CD4-positive, alpha-beta T cell (primary cell): ENCODE results near the gene ZNF444. TPM values are rescaled to one million over a fixed set of nuclear protein-coding genes. Genes with fewer than 3 reads are reported as not detected.

ENCODE experiments used
- ATAC-seq: fragments of 200-7000 bp; cut with Tn5 transposase; one replicate; pipeline ENCODE4 v1.10.0; 2022; ENCODE audit warnings: mild to moderate bottlenecking; ENCODE audit not compliant: poor library complexity
- CTCF ChIA-PET: fragments of 350-600 bp; sonication (Branson Sonifier 250); formaldehyde crosslinking; loops from one replicate; lab custom pipeline; 2021; ENCODE audit warnings: antibody characterized with exemption, inconsistent platforms; lab: Charles Lee
- POLR2A ChIA-PET: fragments of 350-600 bp; sonication (Branson Sonifier 250); formaldehyde crosslinking; loops from one replicate; lab custom pipeline; 2021; ENCODE audit warnings: antibody characterized with exemption, inconsistent platforms; lab: Charles Lee
- DNase-seq, 14 experiments: peaks; one replicate each; pipeline ENCODE4 v3.0.0-alpha.2; 2013 to 2020; ENCODE audit warnings: mixed read lengths in 2 of 14
- H3K27ac ChIP-seq, 2 donors: one replicate each; pipeline versions ENCODE4 v1.5.1 to v1.7.0; 2013; ENCODE audit warnings: low read length in 2 of 2, low read depth in 1 of 2, mild to moderate bottlenecking in 1 of 2
- H3K27me3 ChIP-seq, 2 experiments: 1 replicate in 1 of 2; 2 replicates in 1 of 2; pipeline versions ENCODE4 v1.6.1 to v1.7.0; 2013; ENCODE audit warnings: low read length in 2 of 2, control low read depth in 1 of 2, mild to moderate bottlenecking in 1 of 2, moderate library complexity in 1 of 2; ENCODE audit not compliant: insufficient read depth in 2 of 2, control insufficient read depth in 1 of 2
- H3K36me3 ChIP-seq: one replicate; pipeline ENCODE4 v1.6.1; 2013; ENCODE audit warnings: low read length, control low read depth; ENCODE audit not compliant: insufficient read depth
- H3K4me1 ChIP-seq: one replicate; pipeline ENCODE4 v1.6.1; 2013; ENCODE audit warnings: low read length, control low read depth; ENCODE audit not compliant: insufficient read depth
- H3K4me3 ChIP-seq: one replicate; pipeline ENCODE4 v1.5.1; 2013; ENCODE audit warnings: mild to moderate bottlenecking, low read length, moderate library complexity
- H3K9me3 ChIP-seq, 2 experiments: 1 replicate in 1 of 2; 2 replicates in 1 of 2; pipeline versions ENCODE4 v1.6.1 to v1.7.0; 2013; ENCODE audit warnings: low read length in 2 of 2, mild to moderate bottlenecking in 2 of 2, control low read depth in 1 of 2, moderate library complexity in 1 of 2; ENCODE audit not compliant: control insufficient read depth in 1 of 2, insufficient read depth in 1 of 2
- H3K27ac Mint-ChIP-seq: one replicate; pipeline ENCODE4 v1.8.0; 2020; ENCODE audit warnings: mixed read lengths
- H3K27me3 Mint-ChIP-seq: one replicate; pipeline ENCODE4 v1.8.0; 2021; ENCODE audit warnings: mixed read lengths
- H3K36me3 Mint-ChIP-seq: one replicate; pipeline ENCODE4 v1.8.0; 2021; ENCODE audit warnings: low read depth, mixed read lengths
- H3K4me1 Mint-ChIP-seq: one replicate; pipeline ENCODE4 v1.8.0; 2021; ENCODE audit warnings: low read depth, mixed read lengths
- H3K4me3 Mint-ChIP-seq: one replicate; pipeline ENCODE4 v1.8.0; 2020; ENCODE audit warnings: mild to moderate bottlenecking, mixed read lengths
- H3K9me3 Mint-ChIP-seq: one replicate; pipeline ENCODE4 v1.8.0; 2020; ENCODE audit warnings: mixed read lengths
- intact Hi-C, 2 experiments: fragments of 100-400 bp; cut with DNase I in 1 of 2; cut with micrococcal nuclease in 1 of 2; formaldehyde crosslinking; loops; one replicate each; pipeline versions ENCODE4 v1.15.1 to v1.9.0; 2023 to 2025; cut with DNase I, micrococcal nuclease
- total RNA-seq, 174 experiments: library from RNA in 2 of 174; stranded (reverse) in 2 of 174; gene quantifications; one replicate each; pipeline ENCODE4 v1.2.3 and lab custom pipeline; 2021 to 2026
- TF ChIP-seq, protein P1 (sequence below): fragments of 200-600 bp; IDR thresholded peaks from one replicate; pipeline ENCODE4 v1.8.0; 2022; ENCODE audit warnings: antibody characterized with exemption, mild to moderate bottlenecking

The ZNF444 gene
- total RNA-seq, 2 experiments from 2014 or later: 13.5 TPM

DNA sequence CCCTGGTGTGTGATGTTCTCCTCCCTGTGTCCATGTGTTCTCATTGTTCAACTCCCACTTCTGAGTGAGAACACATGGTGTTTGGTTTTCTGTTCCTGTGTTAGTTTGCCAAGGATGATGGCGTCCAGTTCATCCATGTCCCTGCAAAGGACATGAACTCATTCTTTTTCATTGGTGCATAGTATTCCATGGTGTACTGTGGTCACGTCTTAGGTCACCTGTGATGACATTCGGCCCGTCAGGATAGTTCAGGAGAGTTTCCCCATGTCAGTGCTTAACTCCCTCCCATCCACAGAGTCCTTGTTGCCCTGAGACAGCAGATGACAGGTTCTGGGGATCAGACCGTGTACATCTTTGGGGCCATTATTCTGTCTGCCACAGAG, 8.6 kb downstream of the ZNF444 start:
- H3K36me3 ChIP-seq: peaks cover 34% of the 10 kb centered on the region
- H3K27ac Mint-ChIP-seq: no peak overlapping the region
- CTCF ChIA-PET: no interaction called here
- H3K4me1 Mint-ChIP-seq: peaks cover 29% of the 10 kb centered on the region
- POLR2A ChIA-PET: no interaction called here
- no peak overlapping the region for H3K4me3 Mint-ChIP-seq
- H3K36me3 Mint-ChIP-seq: peaks cover 46% of the 10 kb centered on the region
- no peak overlapping the region for H3K4me3 ChIP-seq
- H3K27ac ChIP-seq: no peak overlapping the region
- H3K9me3 Mint-ChIP-seq: no peaks in the 10 kb centered on the region
- TF ChIP-seq, protein P1, sequence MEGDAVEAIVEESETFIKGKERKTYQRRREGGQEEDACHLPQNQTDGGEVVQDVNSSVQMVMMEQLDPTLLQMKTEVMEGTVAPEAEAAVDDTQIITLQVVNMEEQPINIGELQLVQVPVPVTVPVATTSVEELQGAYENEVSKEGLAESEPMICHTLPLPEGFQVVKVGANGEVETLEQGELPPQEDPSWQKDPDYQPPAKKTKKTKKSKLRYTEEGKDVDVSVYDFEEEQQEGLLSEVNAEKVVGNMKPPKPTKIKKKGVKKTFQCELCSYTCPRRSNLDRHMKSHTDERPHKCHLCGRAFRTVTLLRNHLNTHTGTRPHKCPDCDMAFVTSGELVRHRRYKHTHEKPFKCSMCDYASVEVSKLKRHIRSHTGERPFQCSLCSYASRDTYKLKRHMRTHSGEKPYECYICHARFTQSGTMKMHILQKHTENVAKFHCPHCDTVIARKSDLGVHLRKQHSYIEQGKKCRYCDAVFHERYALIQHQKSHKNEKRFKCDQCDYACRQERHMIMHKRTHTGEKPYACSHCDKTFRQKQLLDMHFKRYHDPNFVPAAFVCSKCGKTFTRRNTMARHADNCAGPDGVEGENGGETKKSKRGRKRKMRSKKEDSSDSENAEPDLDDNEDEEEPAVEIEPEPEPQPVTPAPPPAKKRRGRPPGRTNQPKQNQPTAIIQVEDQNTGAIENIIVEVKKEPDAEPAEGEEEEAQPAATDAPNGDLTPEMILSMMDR: no peak
- intact Hi-C loops: loop anchor here in 1 of 2 experiments (10.0 kb wide), 1 partner anchor 445 kb away; the partner anchor contains the start of gene ZNF71
- no peak for DNase-seq
- no peaks in the 10 kb centered on the region for H3K27me3 Mint-ChIP-seq
- no peaks in the 10 kb centered on the region for H3K4me1 ChIP-seq
- H3K27me3 ChIP-seq: no peaks in the 10 kb centered on the region
- ATAC-seq: no peak
- H3K9me3 ChIP-seq: no peaks in the 10 kb centered on the region

DNA sequence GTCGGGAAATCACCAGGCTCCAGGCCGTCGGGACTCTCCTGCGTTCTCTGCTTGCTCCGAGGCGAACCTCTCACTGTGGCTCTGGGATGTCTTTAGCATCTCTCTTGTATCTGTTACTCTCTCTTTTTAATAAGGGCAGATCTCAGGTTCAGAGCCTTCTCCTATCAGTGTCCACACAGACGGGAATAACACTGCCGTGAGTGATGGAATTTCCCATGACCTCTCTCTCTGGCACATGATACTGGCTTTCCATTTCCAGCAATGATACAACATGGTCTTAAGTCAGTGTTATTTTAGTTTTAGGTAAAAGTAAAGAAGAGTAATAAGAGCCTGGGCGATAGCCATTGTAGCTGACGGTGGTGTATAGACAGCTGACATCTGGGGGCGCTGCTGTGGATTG, 9.3 kb downstream of the ZNF444 start:
- Histone ChIP-seq H3K4me3 (no peak overlapping the region), H3K36me3 (peaks cover 40% of the 10 kb centered on the region), H3K27ac (no peak overlapping the region), H3K9me3 (no peaks in the 10 kb centered on the region), H3K4me1 (no peaks in the 10 kb centered on the region), H3K27me3 (no peaks in the 10 kb centered on the region)
- DNase-seq (no peak), ATAC-seq (no peak)
- ChIA-PET CTCF (no interaction called here), POLR2A (no interaction called here)
- TF ChIP-seq, protein P1: no peak
- peaks cover 29% of the 10 kb centered on the region for H3K4me1 Mint-ChIP-seq
- no peak overlapping the region for H3K27ac Mint-ChIP-seq
- no peak overlapping the region for H3K4me3 Mint-ChIP-seq
- H3K27me3 Mint-ChIP-seq: no peaks in the 10 kb centered on the region
- H3K9me3 Mint-ChIP-seq: no peaks in the 10 kb centered on the region
- intact Hi-C loops: no loop called here
- peaks cover 52% of the 10 kb centered on the region for H3K36me3 Mint-ChIP-seq

DNA sequence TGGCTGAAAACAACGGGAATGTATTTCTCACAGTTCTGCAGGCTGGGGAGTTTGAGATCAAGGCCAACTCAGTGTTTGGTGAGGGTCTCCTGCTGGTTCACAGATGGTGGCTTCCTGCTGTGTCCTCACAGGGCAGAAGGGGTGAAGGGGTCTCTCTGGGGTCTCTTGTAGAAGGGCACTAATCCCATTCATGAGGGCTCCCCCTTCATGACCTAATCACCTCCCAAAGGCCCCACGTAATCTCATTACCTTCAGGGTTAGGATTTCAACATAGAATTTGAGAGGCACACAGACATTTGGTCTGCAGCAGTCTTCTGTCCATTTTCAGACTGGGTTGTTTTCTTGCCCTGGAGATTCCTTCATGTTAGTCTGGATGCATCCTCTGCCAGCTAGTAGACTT, 11.6 kb downstream of the ZNF444 start:
- intact Hi-C loops: no loop called here
- TF ChIP-seq, protein P1: no peak
- Histone ChIP-seq H3K27ac (no peak overlapping the region), H3K36me3 (peaks cover 35% of the 10 kb centered on the region), H3K27me3 (no peaks in the 10 kb centered on the region), H3K9me3 (no peaks in the 10 kb centered on the region), H3K4me1 (no peaks in the 10 kb centered on the region), H3K4me3 (no peak overlapping the region)
- ChIA-PET CTCF (no interaction called here), POLR2A (interaction anchor here (1.2 kb wide), 1 partner anchor 41 kb away, joined by 3 read pairs; no protein-coding TSS in a partner anchor)
- peaks cover 70% of the 10 kb centered on the region for H3K36me3 Mint-ChIP-seq
- H3K9me3 Mint-ChIP-seq: no peaks in the 10 kb centered on the region
- H3K4me1 Mint-ChIP-seq: peaks cover 29% of the 10 kb centered on the region
- DNase-seq: no peak
- no peak overlapping the region for H3K4me3 Mint-ChIP-seq
- H3K27me3 Mint-ChIP-seq: no peaks in the 10 kb centered on the region
- no peak overlapping the region for H3K27ac Mint-ChIP-seq
- ATAC-seq: no peak
